Esophagus muscularis mucosa (tissue), 3 donors: ENCODE results near the gene RPS28.
"Not testable (repeated sequence)": the region's sequence is repeated elsewhere in the genome, so short reads cannot be mapped to it uniquely, and the experiment has no call there.

ENCODE experiments used
- EP300 ChIP-seq: sonication (generic); formaldehyde crosslinking; IDR thresholded peaks from one replicate; pipeline ENCODE4 v1.6.1; 2017; ENCODE audit warnings: antibody characterized with exemption
- TF ChIP-seq, protein P1 (sequence below), 3 experiments: fragments of 200-600 bp in 2 of 3; fragments of 450-650 bp in 1 of 3; sonication (generic) in 2 of 3; IDR thresholded peaks; one replicate each; pipeline ENCODE4 v1.5.1; 2017 to 2019; ENCODE audit warnings: antibody characterized with exemption in 3 of 3, mild to moderate bottlenecking in 2 of 3, moderate library complexity in 1 of 3

DNA sequence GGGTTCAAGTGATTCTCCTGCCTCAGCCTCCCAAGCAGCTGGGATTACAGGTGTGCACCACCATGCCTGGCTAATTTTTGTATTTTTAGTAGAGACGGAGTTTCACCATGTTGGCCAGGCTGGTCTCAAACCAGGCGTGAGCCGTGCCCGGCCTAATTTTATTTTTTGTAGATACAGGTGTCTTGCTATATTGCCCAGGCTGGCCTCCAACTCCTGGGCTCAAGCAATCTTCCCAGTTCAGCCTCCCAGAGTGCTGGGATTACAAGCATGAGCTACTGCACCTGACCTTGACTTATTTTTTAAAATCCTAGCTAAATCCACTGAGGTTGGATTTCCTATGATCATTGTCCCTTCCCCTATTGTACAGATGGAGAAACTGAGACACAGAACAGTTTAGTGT, 20.2 kb downstream of the RPS28 start:
- TF ChIP-seq, protein P1, sequence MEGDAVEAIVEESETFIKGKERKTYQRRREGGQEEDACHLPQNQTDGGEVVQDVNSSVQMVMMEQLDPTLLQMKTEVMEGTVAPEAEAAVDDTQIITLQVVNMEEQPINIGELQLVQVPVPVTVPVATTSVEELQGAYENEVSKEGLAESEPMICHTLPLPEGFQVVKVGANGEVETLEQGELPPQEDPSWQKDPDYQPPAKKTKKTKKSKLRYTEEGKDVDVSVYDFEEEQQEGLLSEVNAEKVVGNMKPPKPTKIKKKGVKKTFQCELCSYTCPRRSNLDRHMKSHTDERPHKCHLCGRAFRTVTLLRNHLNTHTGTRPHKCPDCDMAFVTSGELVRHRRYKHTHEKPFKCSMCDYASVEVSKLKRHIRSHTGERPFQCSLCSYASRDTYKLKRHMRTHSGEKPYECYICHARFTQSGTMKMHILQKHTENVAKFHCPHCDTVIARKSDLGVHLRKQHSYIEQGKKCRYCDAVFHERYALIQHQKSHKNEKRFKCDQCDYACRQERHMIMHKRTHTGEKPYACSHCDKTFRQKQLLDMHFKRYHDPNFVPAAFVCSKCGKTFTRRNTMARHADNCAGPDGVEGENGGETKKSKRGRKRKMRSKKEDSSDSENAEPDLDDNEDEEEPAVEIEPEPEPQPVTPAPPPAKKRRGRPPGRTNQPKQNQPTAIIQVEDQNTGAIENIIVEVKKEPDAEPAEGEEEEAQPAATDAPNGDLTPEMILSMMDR (IDR thresholded peaks at IDR 0.05): not testable (repeated sequence)
- not testable (repeated sequence) for TF ChIP-seq EP300
